Measurements from ENCODE around the gene PSG4. TPM values are rescaled to one million over a fixed set of nuclear protein-coding genes. Genes with fewer than 3 reads are reported as not detected.
"Not testable (repeated sequence)": the region's sequence is repeated elsewhere in the genome, so short reads cannot be mapped to it uniquely, and the experiment has no call there.

Gene PSG4
- total RNA-seq, 4 donors from 2014 or later: 0.35 to 0.41 TPM; not detected in 2

DNA sequence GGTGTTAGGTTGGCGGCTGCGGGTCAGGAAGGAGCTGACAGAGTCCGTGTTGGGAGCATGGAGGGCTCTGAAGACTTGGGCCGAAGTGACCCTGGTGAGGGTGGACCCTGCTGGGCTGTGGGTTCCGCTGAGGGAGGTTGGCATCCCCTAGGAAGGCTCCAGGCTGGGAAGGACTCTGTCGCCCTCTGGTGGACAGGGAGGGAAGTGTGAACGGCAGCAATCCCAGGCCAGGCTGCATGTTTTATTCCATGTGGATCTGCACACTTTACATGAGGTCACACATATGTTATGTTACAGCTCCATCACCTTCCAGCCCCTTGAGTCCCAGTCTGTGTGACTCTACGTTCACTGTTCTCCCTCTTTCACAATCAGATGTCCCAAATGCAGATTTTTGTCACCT is 1.7 kb upstream of the PSG4 start:
- intact Hi-C loops (cut with DNase I); H3K27ac ChIP-seq; H3K36me3 ChIP-seq; H3K9me3 ChIP-seq; DNase-seq; H3K27me3 ChIP-seq; H3K4me1 ChIP-seq; H3K4me3 ChIP-seq: not testable (repeated sequence)
- 34 to 37% methylated on average over 6 to 7 of the region's 8 CpGs for WGBS, 2 donors
- TF ChIP-seq, protein P1, sequence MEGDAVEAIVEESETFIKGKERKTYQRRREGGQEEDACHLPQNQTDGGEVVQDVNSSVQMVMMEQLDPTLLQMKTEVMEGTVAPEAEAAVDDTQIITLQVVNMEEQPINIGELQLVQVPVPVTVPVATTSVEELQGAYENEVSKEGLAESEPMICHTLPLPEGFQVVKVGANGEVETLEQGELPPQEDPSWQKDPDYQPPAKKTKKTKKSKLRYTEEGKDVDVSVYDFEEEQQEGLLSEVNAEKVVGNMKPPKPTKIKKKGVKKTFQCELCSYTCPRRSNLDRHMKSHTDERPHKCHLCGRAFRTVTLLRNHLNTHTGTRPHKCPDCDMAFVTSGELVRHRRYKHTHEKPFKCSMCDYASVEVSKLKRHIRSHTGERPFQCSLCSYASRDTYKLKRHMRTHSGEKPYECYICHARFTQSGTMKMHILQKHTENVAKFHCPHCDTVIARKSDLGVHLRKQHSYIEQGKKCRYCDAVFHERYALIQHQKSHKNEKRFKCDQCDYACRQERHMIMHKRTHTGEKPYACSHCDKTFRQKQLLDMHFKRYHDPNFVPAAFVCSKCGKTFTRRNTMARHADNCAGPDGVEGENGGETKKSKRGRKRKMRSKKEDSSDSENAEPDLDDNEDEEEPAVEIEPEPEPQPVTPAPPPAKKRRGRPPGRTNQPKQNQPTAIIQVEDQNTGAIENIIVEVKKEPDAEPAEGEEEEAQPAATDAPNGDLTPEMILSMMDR (IDR thresholded peaks at IDR 0.05): peak in 4 of 6 experiments; percentile 55 to 68 (median 64)

DNA sequence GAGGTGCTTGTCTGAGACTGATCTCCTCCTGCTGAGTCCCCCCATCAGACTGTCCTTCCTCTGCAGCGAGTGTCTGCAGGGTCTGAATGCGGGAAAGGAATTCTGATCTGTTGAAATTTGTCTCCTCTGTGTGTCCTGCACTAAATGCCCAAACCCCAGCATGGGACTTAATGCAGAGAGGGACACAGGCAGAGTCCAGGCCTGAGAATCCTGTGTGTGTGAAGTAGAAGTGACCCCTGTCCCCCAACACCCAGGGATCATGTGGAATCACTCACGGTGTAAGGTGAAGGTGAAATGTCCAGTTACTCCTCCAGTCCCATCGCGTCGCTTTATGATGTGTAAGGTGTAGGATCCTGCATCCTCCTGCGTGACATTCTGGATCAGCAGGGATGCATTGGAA is 1.8 kb downstream of the PSG4 start:
- DNase-seq; H3K9me3 ChIP-seq; H3K27me3 ChIP-seq; H3K27ac ChIP-seq; intact Hi-C loops (cut with DNase I); H3K36me3 ChIP-seq; H3K4me3 ChIP-seq: not testable (repeated sequence)
- peaks cover 0 to 29% (median 5%) of the 10 kb centered on the region in 3 donors for H3K4me1 ChIP-seq
- 83 to 100% methylated on average over 5 to 7 of the region's 7 CpGs for WGBS, 2 donors

DNA sequence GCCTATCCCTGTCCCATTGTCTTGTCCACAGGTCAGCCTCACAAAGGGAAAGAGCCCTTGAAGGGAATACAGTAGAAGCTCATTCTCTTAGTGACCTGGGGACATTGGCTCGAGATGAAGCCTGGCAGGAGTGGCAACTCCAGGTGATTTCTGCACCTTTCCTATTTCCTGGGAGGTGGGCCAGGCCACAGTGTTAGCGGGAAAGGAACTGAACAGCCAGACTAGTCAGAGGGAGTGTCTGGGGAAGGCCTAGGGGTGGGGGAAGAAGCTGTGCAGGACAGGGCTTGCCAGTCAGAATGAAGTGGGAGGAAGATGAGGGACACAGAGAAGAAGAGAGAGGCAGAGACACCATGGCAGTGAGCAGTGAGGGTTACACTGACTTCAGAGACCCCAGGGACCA is 3.5 kb downstream of the PSG4 start:
- intact Hi-C loops (cut with DNase I); DNase-seq; H3K4me3 ChIP-seq; H3K36me3 ChIP-seq; H3K9me3 ChIP-seq; H3K27me3 ChIP-seq: not testable (repeated sequence)
- Histone ChIP-seq H3K4me1 (peaks cover 0 to 29% (median 5%) of the 10 kb centered on the region in 3 donors), H3K27ac (peak overlapping the region in 3 of 4 donors; percentile 66 to 82 (median 69))
- 21 to 41% methylated on average over 2 of the region's 2 CpGs for WGBS, 2 donors

DNA sequence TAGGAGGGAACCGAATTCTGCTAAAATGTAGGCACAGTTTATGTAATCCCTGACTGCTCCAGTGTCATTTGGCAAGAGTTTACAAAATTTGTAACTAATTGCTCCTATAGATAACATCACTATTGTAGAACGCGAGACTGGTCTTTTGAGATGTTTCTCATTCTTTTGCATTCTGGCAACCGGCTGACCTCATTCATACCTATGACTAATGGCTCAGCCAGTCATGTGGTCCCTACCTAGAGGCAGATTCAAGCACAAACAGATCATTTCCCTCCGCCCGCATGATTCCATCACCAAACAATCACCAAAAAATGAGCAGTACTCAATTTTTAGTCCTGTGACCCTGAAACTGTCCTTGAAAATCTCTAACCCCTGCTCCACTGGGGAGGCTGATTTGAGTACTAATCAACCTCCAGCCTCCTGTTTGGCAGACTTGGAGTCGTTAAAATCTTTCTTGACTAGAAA is 4.1 kb downstream of the PSG4 start:
- H3K4me3 ChIP-seq; DNase-seq; H3K9me3 ChIP-seq; intact Hi-C loops (cut with DNase I); H3K36me3 ChIP-seq; H3K27me3 ChIP-seq: not testable (repeated sequence)
- H3K4me1 ChIP-seq: peaks cover 0 to 29% (median 5%) of the 10 kb centered on the region in 3 donors
- 40 to 45% methylated on average over 6 to 7 of the region's 7 CpGs for WGBS, 2 donors
- peak overlapping the region in 3 of 4 donors; percentile 66 to 82 (median 69) for H3K27ac ChIP-seq

DNA sequence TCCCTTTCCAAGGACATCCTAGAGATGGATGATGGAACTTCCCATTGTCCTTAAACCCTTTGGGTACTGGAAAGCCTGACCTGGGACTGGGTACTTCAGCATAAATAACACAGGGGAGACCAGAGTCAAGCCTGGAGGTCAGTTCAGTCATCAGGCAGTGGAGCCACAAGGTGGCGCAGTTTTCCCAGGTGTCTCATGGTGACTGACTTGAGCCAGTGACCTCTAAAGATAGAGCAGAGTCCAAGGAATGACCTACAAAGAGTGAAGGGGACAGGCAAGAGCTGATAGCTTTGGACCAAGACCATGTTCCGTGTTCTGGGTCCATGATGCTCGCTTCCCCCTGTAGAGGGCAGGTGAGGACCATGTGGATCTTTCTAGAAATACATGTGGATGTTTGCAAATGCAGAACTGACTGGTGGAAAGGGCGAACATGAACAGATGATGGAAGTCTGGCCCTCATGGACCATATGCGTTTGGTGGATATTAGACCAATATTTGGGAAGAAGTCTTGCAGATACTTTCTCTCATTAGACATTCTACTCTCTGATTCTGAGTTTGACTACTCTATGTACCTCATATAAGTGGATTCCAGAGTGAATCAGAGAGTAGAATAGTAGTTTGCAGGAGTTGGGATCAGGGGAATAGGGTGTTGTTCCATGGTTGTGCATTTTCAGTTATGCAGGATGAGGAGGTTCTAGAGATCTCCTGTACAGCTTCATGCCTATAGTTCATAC is 6.6 kb downstream of the PSG4 start:
- DNase-seq; H3K9me3 ChIP-seq; H3K27me3 ChIP-seq; H3K4me3 ChIP-seq; H3K27ac ChIP-seq; H3K36me3 ChIP-seq; intact Hi-C loops (cut with DNase I): not testable (repeated sequence)
- WGBS, 2 donors: 66 to 78% methylated on average over 4 of the region's 5 CpGs
- peaks cover 0 to 29% (median 5%) of the 10 kb centered on the region in 3 donors for H3K4me1 ChIP-seq
- TF ChIP-seq, protein P1 (IDR thresholded peaks at IDR 0.05): peak in 4 of 6 experiments; percentile 7 to 37 (median 16)

DNA sequence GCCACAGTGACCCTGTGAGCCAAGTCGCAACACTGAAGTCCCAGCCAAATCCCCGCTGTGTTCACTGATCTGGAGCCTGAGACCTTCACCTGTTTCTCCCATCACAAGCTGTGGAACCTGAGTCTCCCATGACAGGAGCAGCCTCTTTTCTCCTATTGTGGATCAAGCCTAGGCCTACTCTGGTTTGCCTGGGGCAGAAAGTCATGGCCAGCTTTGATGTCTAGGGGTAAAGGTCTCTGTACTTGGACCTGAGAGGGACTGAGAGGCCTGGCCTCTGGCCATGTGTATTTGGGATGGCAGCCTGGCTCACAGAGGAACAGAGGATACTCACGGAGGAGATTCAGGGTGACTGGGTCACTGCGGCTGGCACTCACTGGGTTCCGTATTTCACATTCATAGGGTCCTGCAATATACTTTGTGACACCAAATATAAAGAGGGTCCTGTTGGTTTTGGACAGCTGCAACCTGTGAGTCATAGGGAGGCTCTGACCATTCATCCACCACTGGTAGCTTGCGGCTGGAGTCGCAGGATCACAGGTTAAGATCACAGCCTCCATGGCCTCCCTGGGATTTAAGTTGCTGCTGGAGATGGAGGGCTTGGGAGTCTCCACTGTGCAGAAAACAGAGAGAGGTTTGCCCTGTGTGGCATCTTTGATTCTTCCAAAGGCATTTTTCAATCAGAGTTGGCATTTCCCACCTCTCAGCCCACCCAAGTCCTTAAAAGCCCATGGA is 7.6 kb downstream of the PSG4 start:
- DNase-seq; intact Hi-C loops (cut with DNase I); H3K36me3 ChIP-seq; H3K27ac ChIP-seq; H3K4me3 ChIP-seq; H3K9me3 ChIP-seq; H3K27me3 ChIP-seq: not testable (repeated sequence)
- H3K4me1 ChIP-seq: peaks cover 0 to 26% (median 5%) of the 10 kb centered on the region in 3 donors
- WGBS, 2 donors: no CpG with 5 or more reads among the region's 7 CpGs

DNA sequence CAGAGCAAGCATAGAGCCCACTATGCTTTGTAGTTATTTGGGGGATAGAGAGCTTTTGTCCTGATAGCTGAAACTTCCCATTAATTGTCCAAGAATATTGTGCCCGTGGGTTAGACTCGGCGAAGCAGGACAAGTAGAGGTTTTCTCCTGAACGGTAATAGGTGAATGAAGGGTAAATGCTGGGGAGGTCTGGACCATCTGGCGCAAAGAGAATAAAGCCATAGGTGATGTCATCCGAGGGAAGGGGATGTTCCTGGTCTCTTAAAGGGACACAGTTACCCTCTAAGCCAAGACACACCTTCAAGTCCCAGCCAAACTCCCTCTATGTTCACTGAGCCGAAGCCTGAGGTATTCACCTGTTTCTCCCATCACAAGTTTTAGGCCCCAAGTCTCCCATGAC is 11.0 kb downstream of the PSG4 start:
- intact Hi-C loops (cut with DNase I); H3K4me1 ChIP-seq; DNase-seq; H3K27ac ChIP-seq; H3K9me3 ChIP-seq; H3K4me3 ChIP-seq; H3K27me3 ChIP-seq; H3K36me3 ChIP-seq: not testable (repeated sequence)
- WGBS, 2 donors: 80 to 81% methylated on average over 7 of the region's 7 CpGs

DNA sequence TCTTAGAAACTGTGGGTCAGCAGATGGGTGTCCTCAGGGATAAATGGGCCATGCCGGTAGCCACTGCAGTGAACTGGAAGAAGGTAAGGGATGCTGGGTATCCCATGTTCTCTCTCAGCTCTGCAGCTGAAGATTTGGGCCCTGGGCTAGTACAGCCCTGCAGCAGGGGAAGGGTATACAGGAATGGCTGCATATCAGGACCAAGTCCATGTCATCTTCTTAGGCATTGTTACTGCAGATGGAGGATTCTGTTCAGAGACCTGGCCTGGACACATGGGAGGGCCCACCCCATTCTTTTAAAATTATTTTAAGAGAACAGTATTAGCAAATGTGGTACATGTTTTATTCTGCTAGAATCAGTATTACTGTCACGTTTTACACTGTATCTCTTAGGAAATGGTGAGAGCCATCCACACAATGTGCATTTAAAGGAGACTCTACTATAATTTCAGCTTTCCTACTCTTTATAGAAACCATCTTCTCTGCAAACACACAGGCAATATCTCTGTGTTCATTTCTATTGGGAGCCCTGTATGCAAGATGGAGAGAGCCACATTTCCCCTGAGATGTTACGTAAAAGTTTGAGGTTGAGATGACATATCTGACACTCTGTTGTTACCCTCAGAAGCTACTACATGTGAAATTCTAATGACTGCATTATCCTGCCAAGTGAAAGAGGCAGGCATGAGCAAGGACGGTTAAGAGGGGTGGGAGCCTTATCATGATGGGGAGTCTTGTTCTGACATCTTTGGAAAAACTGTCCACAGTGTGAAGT is 12.9 kb downstream of the PSG4 start:
- H3K27ac ChIP-seq; H3K9me3 ChIP-seq; H3K27me3 ChIP-seq; DNase-seq; intact Hi-C loops (cut with DNase I); H3K4me3 ChIP-seq; H3K4me1 ChIP-seq; H3K36me3 ChIP-seq: not testable (repeated sequence)
- 37 to 51% methylated on average over 3 of the region's 4 CpGs for WGBS, 2 donors

Measured in esophagus squamous epithelium (tissue), 5 donors.